Measurements from ENCODE around the gene TMEM59L.

TMEM59L gene

GRCh38 chr19:18659281-18660050 is 46.8 kb downstream of the TMEM59L start:
- DNase-seq (ENCODE audit: low spot score), result peak; percentile 32

DNA sequence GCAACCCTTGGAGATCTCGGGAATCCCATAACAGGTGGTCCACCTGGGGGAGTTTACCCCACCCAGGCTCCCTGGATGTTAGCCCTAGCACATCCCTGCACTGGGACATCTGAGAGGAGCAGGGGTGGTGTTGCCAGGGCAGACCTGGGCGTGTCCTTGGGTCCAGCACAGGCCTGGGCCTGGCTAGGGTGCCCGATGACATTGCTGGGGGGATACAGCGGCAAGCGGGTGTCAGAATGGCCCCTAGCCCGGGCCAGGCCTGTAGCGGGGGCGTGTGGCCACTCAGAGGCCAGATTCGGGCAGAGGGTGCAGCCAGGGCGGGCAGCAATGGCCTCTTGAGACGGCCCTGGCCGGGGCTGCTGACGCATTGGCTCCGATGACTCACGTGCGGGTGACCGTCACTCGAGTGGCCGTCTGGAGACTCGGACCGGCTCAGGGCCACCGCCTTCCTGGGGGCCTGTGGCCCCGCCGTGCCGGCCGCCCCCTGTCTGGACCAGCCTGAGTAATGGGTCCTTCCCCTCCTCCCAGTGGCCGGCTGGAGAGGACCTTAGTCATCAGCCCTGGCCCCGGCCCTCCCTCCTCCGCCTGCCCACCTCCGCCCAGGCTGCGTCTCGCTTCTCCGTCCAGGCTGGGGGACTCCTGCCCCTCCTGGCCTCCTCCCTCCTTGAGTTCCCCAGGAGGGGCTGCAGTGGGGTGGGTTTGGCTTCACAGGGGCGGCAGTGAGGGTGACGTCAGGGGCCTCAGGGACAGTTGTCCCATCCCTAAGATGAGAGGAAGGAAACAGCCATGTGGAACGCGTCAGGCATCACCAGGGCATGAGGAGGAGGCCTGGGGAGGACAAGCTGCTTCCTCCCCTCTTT is 47.6 kb downstream of the TMEM59L start:
- no peak for DNase-seq (ENCODE audit: low spot score)

DNA sequence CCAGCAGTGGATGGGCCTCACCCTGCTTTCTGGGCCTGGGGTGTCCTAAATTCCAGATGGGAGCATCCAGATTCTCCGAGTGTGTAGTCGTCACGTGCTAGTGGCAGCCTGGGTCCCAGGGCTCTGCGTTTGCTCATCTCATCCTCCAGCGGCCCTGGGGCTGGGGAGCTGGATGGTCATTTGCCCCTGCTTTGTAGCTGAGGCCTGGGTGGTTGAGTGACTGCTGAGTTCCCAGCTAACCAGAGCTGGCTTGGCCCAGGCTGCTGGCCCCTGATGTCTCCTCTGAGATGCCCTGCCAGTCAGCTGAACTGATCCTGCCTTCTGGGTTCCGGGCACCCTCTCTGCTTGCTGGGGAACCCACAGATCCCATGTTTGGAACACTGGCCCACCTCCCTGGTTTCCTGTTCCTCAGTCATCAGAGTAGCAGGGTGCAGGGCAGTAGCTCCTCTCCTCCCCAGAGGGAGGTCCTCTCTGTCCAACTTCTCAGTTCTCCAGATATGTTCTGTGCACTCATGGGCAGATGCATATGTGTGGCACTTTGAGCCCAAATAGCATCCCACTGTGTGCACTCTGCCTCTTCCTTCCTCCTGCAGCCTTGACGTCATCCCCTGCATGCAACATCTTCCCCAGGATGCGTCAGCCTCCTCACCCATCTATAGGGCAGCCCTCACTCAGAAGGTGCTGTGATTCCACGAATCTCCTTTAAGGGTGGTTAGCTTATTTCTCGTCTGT is 48.4 kb downstream of the TMEM59L start:
- no peak for DNase-seq (ENCODE audit: low spot score)

- DNase-seq (ENCODE audit: low spot score), result no peak
Measured at GRCh38 chr19:18662972-18663732, 50.5 kb downstream of the TMEM59L start.

GRCh38 chr19:18663940-18664530 is 51.4 kb downstream of the TMEM59L start:
- DNase-seq (ENCODE audit: low spot score), result no peak

- no peak for DNase-seq (ENCODE audit: low spot score)
Measured at GRCh38 chr19:18665771-18666202, 53.1 kb downstream of the TMEM59L start.

DNA sequence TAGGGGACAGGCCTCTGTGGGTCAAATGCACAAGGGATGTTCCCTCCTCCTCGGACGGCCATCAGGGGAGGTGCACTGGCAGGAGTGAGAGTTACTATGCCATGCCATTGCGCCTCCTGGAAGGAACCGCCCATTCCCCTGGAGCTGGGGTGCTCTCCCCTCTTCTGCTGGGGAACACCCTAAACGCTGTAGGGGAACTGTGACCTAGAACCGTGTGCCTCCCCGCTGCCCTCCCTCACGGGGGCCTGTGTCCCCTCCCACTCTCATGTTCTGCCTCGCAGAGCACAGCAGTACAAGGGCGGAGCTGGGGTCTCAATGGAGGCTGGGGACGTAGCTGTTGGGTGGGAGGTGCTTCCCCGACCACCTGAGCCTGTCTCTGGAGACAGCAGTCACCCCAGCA is 53.6 kb downstream of the TMEM59L start:
- no peak for DNase-seq (ENCODE audit: low spot score)

DNA sequence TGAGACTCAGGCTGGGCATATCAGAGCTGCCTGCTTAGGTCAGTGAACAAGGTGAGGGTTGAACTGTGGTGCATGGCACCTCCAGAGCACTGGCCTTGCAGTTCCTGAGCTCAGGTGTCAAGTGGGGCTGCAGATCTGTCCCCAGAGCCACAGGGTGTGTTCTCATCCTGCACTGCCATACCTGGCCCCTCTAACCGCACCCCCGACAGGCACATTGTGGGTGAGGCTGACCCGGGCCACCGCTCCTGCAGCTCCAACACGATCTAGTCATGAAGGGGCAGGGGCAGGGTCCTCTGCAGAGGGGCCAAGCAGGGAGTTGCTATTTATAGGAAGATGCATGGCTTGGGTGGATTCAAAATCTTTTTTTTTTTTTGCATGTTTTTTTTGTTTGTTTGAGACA is 54.1 kb downstream of the TMEM59L start:
- DNase-seq (ENCODE audit: low spot score), result no peak

DNA sequence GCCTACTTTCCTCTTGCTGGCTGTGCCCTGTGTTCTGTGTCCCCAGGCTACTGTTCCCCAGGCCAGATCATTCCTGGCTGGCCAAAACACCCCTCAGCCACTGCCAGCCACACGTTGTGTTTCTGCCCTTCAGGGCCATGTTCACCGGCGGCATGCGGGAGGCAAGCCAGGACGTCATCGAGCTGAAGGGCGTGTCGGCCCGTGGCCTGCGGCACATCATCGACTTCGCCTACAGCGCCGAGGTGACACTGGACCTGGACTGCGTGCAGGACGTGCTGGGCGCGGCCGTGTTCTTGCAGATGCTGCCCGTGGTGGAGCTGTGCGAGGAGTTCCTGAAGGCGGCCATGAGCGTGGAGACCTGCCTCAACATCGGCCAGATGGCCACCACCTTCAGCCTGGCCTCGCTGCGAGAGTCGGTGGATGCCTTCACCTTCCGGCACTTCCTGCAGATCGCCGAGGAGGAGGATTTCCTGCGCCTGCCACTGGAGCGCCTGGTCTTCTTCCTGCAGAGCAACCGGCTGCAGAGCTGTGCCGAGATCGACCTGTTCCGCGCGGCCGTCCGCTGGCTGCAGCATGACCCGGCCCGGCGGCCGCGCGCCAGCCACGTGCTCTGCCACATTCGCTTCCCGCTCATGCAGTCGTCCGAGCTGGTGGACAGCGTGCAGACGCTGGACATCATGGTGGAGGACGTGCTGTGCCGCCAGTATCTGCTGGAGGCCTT is 55.0 kb downstream of the TMEM59L start:
- DNase-seq (ENCODE audit: low spot score), result no peak

DNA sequence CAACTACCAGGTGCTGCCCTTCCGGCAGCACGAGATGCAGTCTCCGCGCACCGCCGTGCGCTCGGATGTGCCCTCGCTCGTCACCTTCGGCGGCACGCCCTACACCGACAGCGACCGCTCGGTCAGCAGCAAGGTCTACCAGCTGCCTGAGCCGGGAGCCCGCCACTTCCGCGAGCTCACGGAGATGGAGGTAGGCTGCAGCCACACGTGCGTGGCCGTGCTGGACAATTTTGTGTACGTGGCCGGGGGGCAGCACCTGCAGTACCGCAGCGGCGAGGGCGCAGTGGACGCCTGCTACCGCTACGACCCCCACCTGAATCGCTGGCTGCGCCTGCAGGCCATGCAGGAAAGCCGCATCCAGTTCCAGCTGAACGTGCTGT is 55.6 kb downstream of the TMEM59L start:
- no peak for DNase-seq (ENCODE audit: low spot score)

DNA sequence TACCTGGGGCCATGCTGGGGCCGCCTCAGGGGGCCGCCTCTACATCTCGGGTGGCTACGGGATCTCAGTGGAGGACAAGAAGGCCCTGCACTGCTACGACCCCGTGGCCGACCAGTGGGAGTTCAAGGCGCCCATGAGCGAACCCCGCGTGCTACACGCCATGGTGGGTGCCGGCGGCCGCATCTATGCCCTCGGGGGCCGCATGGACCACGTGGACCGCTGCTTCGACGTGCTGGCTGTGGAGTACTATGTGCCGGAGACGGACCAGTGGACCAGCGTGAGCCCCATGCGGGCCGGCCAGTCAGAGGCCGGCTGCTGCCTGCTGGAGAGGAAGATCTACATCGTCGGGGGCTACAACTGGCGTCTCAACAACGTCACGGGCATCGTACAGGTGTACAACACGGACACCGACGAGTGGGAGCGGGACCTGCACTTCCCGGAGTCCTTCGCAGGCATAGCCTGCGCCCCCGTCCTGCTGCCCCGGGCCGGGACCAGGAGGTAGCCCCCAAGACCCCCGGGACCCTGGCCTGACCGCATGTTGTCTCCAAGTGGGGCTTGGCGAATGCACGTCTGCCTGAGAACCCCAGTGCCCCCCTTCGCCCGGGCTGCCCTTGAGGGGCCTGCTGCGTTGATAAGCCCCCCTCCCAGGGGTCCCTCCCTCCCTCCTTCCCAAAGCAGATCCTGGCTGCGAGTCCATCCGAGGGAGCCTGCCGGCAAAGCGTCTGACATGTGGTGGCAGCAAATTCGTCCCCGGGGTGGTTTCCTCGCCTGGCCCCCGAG is 56.3 kb downstream of the TMEM59L start:
- no peak for DNase-seq (ENCODE audit: low spot score)

DNA sequence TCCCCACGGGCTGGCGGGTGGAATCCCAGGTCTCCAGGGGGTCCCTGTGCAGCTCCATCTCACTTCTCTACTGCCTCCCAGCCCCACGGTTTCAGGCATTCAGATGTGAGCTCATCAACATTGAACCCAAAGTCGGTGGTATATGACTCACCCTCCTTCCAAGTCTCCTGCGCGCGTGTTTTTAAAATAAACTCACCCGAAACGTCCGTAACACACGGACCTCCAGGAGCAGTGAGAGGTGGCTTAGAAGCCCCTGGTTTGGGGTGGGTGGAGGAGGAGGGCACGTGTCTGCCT is 56.8 kb downstream of the TMEM59L start:
- no peak for DNase-seq (ENCODE audit: low spot score)

GRCh38 chr19:18669883-18670282 is 57.2 kb downstream of the TMEM59L start:
- no peak for DNase-seq (ENCODE audit: low spot score)

- DNase-seq (ENCODE audit: low spot score), result no peak
Measured at GRCh38 chr19:18670312-18670711, 57.6 kb downstream of the TMEM59L start.

Measured in pons (tissue), 1 donor.